Astrocyte of the spinal cord (primary cell): ENCODE measurements around the gene KIF25.

Experiments used
- DNase-seq: peaks from one replicate; pipeline ENCODE4 v3.0.0; 2011; ENCODE audit warnings: low read depth, low spot score
- H3K4me3 ChIP-seq: 2 replicates; pipeline ENCODE4 v1.5.1; 2011; ENCODE audit warnings: low read depth, mild to moderate bottlenecking, low read length, moderate library complexity
- CTCF ChIP-seq: IDR thresholded peaks from 2 replicates; pipeline ENCODE4 v1.5.1; 2012; ENCODE audit warnings: low read depth, mild to moderate bottlenecking, low read length, inconsistent platforms
- in situ Hi-C: cut with HindIII; loops from 2 replicates; pipeline ENCODE4 v1.10.0; 2017; ENCODE audit warnings: low sequenced_read_pairs

Gene KIF25

DNA sequence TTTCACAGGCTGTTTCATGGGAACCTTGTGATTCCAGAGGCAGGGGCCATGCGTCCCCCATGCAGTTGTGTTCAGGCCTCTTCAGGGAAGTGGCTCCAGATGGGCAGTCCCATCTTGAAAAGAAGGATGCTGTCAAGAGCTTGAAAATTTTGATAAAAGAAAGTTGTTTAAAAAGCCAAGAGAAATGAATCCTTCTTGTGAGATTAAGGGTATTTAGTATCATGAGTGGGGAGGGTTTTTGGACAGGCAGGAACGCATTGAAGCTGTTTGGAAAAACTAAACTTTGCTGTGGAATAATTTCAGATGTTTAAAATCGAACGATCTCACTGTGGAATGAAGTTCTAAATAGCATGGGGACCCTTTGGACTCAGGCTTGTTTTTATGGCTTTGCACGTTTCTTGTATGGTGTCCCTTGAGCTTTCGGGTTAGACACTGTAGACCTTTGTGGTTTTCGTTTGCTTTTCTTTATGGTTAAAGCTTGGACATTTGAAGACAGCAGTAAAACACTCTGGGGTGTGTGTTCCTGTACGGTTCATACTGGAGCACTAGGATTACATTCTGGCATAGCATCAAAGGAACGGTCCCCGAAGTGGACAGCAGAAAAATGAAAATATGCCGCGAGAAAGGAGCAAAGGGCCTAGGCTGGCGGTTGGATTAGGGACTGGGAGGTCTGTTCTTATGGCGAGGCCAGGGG is 18.2 kb downstream of the KIF25 start:
- no peak for TF ChIP-seq CTCF
- H3K4me3 ChIP-seq: no peak overlapping the region
- peak; percentile 86 for DNase-seq
- in situ Hi-C loops: no loop called here

- in situ Hi-C loops: no loop called here
- TF ChIP-seq CTCF: no peak
- no peak for DNase-seq
- H3K4me3 ChIP-seq: no peak overlapping the region
These were observed 18.7 kb downstream of the KIF25 start for GRCh38 chr6:168016176-168016620.

DNA sequence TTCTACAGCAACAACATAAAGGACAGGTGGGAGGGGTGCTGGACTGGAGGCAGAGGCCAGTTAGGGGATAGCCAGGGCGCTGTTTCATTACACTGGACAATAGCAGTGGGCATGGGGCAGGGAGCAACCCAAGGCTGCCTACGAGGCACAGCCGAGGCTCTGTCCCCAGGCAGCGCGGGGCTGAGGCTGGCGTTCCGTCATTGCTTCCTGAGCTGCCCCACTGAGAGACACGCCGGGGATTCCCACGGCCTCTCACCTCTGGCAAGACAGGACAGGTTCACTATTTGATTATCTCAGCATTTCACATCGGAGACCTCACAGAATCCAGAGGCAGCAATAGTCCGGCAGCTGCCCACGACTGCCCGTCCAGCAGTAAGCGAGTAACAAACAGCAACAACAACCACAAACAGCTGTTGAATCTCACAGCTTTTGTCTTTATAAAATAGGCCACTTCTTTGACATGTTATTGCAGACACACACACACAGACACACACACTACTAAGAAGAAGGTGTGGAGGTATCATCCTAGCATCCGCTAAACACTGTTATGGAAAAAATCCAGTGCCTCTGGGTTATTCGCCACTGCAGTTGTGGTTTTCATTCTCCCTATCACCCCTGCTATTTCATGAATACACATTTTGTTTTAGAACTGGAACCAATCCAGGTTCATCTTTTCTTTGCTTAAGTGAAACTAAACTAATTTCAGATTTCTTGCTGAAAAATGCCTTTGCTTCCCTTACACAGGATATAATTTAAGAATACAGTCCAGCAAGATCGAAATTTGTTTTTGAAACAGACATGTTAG is 19.5 kb downstream of the KIF25 start:
- no peak overlapping the region for H3K4me3 ChIP-seq
- DNase-seq: peak; percentile 45
- in situ Hi-C loops: no loop called here
- TF ChIP-seq CTCF: no peak

- H3K4me3 ChIP-seq: no peak overlapping the region
- no peak for DNase-seq
- no peak for TF ChIP-seq CTCF
- in situ Hi-C loops: no loop called here
These were observed 20.2 kb downstream of the KIF25 start for GRCh38 chr6:168017629-168018028.

DNA sequence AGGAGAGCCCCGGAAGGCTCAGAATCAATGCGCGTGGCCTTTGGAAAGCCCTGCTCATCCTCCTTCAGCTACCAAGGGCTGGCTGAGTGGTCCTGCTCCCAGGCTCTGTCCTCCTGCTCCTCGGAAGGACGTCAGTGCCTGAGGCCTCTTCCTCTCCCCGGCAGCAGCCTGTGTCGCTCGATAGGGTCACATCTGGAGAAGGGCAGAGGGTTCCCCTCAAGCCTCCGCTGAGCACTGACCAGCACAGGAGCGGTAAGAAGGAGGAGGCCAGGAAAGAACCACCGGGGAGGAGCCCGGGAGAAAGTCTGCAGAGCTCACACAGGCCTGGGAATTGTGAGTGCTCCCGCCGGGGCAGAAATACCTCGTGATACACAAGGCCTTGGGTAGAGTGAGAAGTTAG is 21.2 kb downstream of the KIF25 start:
- no peak for DNase-seq
- H3K4me3 ChIP-seq: no peak overlapping the region
- in situ Hi-C loops: no loop called here
- no peak for TF ChIP-seq CTCF

- in situ Hi-C loops: no loop called here
- H3K4me3 ChIP-seq: no peak overlapping the region
- no peak for TF ChIP-seq CTCF
- DNase-seq: no peak
These were observed 22.8 kb downstream of the KIF25 start for GRCh38 chr6:168020242-168020641.
